OCI-LY1 (cell line): ENCODE measurements around the gene TAF4.

Experiments
- EZH2 ChIP-seq: fragments of 200-600 bp; sonication (generic), shearing (Covaris generic); IDR thresholded peaks from 2 replicates; pipeline ENCODE4 v1.8.0; 2017; ENCODE audit warnings: borderline replicate concordance, mixed run types, mild to moderate bottlenecking, antibody characterized with exemption, low read length, moderate library complexity, mixed read lengths
- TF ChIP-seq, protein P1 (sequence below): fragments of 200-600 bp; sonication (generic), shearing (Covaris generic); IDR thresholded peaks from 2 replicates; pipeline ENCODE4 v1.5.1; 2017; ENCODE audit warnings: mild to moderate bottlenecking, antibody characterized with exemption, low read length, moderate library complexity, mixed read lengths

- TF ChIP-seq, protein P1, sequence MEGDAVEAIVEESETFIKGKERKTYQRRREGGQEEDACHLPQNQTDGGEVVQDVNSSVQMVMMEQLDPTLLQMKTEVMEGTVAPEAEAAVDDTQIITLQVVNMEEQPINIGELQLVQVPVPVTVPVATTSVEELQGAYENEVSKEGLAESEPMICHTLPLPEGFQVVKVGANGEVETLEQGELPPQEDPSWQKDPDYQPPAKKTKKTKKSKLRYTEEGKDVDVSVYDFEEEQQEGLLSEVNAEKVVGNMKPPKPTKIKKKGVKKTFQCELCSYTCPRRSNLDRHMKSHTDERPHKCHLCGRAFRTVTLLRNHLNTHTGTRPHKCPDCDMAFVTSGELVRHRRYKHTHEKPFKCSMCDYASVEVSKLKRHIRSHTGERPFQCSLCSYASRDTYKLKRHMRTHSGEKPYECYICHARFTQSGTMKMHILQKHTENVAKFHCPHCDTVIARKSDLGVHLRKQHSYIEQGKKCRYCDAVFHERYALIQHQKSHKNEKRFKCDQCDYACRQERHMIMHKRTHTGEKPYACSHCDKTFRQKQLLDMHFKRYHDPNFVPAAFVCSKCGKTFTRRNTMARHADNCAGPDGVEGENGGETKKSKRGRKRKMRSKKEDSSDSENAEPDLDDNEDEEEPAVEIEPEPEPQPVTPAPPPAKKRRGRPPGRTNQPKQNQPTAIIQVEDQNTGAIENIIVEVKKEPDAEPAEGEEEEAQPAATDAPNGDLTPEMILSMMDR: no peak
- no peak for TF ChIP-seq EZH2
These were observed 107.5 kb downstream of the TAF4 start for GRCh38 chr20:61957961-61958715.
